GM12872 (cell line): ENCODE results near the gene APBB1IP.

ENCODE experiments used
- TF ChIP-seq, protein P1 (sequence below): IDR thresholded peaks from 3 replicates; pipeline ENCODE4 v1.5.1; 2011; ENCODE audit warnings: low read depth, mild to moderate bottlenecking, low read length, moderate library complexity; ENCODE audit not compliant: insufficient read depth

The APBB1IP gene

DNA sequence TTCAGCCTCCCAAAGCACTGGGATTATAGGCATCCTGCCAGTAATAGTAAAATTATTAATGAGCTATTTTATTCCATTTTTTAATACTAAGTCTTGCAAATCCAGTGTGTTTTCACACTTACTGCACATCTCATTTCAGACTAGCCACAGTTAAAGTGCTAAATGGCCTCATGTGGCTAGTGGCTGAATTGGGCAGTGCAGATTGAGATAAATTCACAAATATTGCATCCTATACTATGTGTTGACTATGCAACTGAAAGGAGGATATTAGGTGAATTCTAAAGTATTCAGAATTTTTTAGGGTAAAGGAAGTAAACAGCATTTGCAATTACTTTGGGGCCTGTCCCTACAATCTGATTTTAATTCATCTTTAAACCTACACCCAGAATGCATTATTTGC lies 10.2 kb downstream of the APBB1IP start:
- TF ChIP-seq, protein P1, sequence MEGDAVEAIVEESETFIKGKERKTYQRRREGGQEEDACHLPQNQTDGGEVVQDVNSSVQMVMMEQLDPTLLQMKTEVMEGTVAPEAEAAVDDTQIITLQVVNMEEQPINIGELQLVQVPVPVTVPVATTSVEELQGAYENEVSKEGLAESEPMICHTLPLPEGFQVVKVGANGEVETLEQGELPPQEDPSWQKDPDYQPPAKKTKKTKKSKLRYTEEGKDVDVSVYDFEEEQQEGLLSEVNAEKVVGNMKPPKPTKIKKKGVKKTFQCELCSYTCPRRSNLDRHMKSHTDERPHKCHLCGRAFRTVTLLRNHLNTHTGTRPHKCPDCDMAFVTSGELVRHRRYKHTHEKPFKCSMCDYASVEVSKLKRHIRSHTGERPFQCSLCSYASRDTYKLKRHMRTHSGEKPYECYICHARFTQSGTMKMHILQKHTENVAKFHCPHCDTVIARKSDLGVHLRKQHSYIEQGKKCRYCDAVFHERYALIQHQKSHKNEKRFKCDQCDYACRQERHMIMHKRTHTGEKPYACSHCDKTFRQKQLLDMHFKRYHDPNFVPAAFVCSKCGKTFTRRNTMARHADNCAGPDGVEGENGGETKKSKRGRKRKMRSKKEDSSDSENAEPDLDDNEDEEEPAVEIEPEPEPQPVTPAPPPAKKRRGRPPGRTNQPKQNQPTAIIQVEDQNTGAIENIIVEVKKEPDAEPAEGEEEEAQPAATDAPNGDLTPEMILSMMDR, result peak; percentile 47; the same call in 2 of the 3 replicates

DNA sequence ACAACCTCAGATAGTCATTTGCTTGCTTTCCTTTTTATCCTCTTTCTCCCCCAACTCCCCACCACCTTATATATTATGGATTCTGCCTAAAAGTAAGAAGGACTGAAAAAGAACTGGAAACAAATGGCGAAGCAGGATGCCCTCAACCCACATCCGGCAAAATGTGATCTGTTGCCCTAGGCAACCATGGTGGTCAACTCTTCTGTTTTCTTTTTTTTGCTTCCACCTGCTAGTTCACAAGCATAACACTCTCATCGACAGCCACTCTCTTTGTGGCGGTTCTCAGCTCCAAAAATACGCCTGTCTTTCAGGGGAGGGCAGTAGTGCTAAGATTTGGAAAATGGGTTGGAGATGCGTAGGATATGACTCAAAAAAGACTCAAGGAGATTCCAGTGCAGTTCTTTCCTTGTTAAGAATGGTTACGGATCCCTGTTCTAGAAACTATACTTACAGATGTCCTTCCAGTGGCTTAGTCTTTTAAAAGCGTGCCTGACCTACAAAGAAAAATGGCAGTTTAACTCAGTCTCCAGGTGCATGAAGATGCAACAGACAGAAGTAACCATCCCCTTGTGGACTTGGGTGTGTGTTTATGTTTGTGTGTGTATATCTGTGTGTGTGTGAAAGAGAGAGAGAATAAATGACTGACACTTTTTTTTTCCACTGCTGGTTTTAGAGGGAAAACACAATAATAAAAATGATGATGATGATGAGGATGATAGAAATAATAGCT lies 10.7 kb downstream of the APBB1IP start:
- TF ChIP-seq, protein P1, result peak; percentile 26; the same call in 1 of the 3 replicates

DNA sequence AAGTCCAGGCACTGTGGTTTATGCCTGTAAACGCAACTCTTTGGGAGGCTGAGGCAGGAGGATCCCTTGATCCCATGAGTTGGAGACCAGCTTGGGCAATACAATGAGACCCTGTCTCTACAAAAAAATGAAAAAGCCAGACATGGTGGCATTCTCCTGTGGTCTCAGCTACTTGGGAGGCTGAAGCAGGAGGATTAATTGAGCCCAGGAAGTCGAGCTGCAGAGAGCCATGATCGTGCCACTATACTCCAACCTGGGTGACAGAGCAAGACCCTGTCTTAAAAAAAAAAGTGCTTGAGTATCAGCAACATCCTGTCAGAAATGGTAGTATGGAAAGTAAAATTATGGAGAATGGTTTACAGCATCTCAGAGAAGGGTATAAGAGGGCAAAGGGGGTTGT lies 11.6 kb downstream of the APBB1IP start:
- TF ChIP-seq, protein P1, result no peak

DNA sequence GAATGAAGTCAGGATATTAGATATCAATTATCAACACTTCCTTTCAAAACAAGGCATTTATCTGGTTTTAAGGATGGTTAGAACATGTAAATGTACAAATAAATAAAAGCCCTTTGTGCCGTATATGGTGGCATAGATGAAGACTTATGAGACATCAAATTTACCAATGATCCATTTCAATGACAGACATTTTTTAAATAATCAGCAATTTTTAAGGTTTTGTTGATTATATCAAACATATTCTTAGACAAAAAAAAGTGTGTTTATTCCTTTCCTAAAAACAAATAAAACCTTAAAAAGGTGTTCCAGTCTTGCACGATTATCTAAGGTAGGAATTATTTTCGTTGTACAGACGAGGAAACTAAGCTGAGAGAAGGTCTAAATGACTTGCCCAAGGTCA lies 13.8 kb downstream of the APBB1IP start:
- TF ChIP-seq, protein P1, result no peak

DNA sequence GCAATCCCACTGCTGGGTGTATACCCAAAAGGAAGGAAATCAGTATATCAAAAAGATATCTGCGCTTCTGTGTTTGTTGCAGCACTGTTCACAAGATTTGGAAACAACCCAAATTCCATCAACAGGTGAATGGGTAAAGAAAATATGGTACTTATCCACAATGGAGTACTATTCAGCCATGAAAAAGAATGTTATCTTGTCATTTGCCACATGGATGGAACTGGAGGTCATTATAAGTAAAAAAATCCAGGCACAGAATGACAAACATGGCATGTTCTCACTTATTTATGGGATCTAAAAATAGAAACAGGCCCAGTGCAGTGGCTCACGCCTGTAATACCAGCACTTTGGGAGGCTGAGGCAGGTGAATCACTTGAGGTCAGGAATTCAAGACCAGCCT lies 15.7 kb downstream of the APBB1IP start:
- TF ChIP-seq, protein P1, result no peak

DNA sequence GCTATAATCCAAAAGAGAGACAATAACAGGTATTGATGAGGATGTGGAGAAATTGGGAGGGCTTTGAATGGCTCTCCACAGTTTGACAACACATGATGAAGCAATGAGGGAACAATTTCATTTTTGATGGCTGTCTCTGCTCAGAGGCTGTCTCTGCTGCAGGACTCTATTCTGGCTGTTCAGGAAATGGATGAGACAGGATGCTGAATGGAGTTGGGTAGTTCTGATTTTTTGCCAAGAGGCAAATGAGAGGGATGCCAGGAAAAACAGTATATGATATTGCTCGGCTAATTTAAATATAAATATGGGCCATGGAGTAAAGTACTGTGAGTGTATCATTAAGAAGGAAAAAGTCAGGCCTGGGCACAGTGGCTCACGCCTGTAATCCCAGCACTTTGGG lies 16.8 kb downstream of the APBB1IP start:
- TF ChIP-seq, protein P1, result no peak

DNA sequence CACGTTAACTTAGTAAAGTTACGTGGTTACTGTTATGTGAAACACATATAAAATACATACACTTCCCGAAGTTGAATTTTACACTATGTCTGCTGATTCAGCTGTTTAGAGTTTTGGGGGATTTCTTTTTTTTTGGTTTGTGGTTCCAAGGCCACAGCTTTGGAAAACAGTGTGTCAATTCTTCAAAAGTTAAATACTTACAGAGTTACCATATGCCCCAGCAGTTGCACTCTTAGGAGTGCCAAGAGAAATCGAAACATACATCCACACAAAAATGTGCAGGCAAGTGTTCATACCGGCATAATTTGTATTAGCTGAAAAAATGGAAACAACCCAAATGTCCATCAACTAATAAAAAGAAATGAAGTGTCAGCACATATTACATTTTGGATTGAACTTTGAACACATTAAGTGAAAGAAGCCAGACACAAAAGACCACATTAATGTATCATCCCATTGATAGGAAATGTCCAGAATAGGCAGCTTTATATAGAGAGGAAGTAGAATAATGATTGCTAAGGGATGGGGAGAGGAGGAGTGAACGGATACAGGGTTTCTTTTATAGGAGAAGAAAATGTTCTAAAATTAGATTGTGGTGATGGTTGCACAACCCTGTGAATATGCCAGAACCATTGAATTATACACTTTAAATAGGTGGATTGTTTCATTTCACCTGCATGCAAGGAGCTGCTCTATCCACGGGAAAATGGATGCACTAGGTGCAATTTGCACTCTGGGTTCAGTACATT lies 17.6 kb downstream of the APBB1IP start:
- TF ChIP-seq, protein P1, result no peak
